Pancreas (tissue), 10 donors: ENCODE results near the gene RRP36. TPM values are rescaled to one million over a fixed set of nuclear protein-coding genes. Genes with fewer than 3 reads are reported as not detected.

ENCODE experiments used
- ATAC-seq, 4 donors: fragments of 200-7000 bp; cut with Tn5 transposase; one replicate each; pipeline versions ENCODE4 v1.8.0 to v1.9.1; 2020; ENCODE audit warnings: mild to moderate bottlenecking in 4 of 4, moderate library complexity in 4 of 4
- DNase-seq, 6 donors: peaks; one replicate each; pipeline ENCODE4 v3.0.0-alpha.2; 2020
- FAIRE-seq: peaks from 2 replicates; lab custom pipeline; 2012; peaks lifted over from hg19 to GRCh38; lab: Jason Lieb, UNC
- H3K27ac ChIP-seq, 4 donors: fragments of 200-600 bp; sonication (generic); 1 replicate in 3 of 4; 2 replicates in 1 of 4; pipeline versions ENCODE4 v1.5.0 to v1.8.0; 2020
- H3K27me3 ChIP-seq, 4 donors: fragments of 200-600 bp; one replicate each; pipeline ENCODE4 v1.8.0; 2021
- H3K36me3 ChIP-seq, 3 donors: fragments of 200-600 bp; sonication (generic) in 1 of 3; one replicate each; pipeline versions ENCODE4 v1.5.0 to v1.8.0; 2020 to 2021
- H3K4me1 ChIP-seq, 3 donors: fragments of 200-600 bp; one replicate each; pipeline ENCODE4 v1.8.0; 2021
- H3K4me3 ChIP-seq, 4 donors: fragments of 200-600 bp; sonication (generic) in 2 of 4; one replicate each; pipeline versions ENCODE4 v1.5.0 to v1.8.0; 2020 to 2021
- H3K9me3 ChIP-seq, 4 donors: fragments of 200-600 bp; one replicate each; pipeline ENCODE4 v1.8.0; 2021
- WGBS, 2 donors: extraction: QIAGEN DNeasy Blood & Tissue Kit; methylation state at CpG; one replicate each; pipeline ENCODE4 v1.1.7; 2013; 5-methylcytosine and 5-hydroxymethylcytosine counted together
- intact Hi-C, 3 donors: fragments of 100-400 bp; cut with DNase I; formaldehyde crosslinking; loops; one replicate each; pipeline versions ENCODE4 v1.11.1 to v1.14.2; 2022
- polyA plus RNA-seq, 2 donors: library from polyadenylated mRNA; stranded (reverse); fragments of 200-250 nt; gene quantifications; one replicate each; pipeline ENCODE4 v1.2.3, GENCODE V29; 2013
- total RNA-seq, 6 donors: library from RNA; stranded (reverse); fragmentation: NEBNext Ultra II Directional in 4 of 6; extraction: Animal tissue kit (Norgen Biotek cat#: 25700) in 4 of 6; gene quantifications; one replicate each; pipeline versions ENCODE4 v1.2.1 to v1.2.4, GENCODE V29; 2021 to 2023
- TF ChIP-seq, protein P1 (sequence below), 4 donors: fragments of 200-600 bp; sonication (generic) in 3 of 4; IDR thresholded peaks; one replicate each; pipeline versions ENCODE4 v1.5.0 to v1.8.0; 2021; ENCODE audit warnings: antibody characterized with exemption in 4 of 4
- donor health status: healthy with polysubstance abuse.
- donor health status: DM: no; HTN: no; CAD: no; lungs with moderate emphysema.
- donor health status: DM: no; HTN: no; CAD: no.
- donor health status: control.
- donor health status: control.
- donor health status: Bipolar disorder and iron deficiency.
- donor health status: DM: yes; HTN: yes; CAD: no.
- donor health status: DM: no; HTN: no; CAD: no.
- donor health status: DM: no; HTN: no; CAD: no.
- donor health status: DM: yes; HTN: yes; CAD: no.

The RRP36 gene
- total and polyA plus RNA-seq, 8 donors, result 13.2 to 32.9 (median 22.3) TPM

DNA sequence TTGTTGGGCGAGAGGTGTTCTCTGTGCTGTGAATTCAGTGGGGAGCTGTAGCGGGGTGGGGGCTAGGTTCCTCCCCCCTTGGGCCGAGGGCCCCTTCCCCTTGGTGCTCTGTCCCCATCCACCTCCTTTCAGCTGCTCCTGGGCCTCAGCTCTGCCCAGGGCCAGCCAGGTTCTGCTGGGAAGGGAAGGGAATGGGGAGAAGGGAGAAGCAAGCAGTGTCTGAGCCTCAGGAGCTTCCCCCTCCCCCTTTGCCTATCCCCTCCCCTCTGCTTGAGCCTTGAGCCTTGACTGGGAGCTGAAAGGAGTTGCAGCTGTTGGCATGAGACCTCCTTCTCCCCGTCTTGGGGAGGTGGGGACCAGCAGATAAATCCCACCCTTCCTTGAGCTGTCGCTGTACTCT lies 576 bp upstream of the RRP36 start:
- ATAC-seq (peak; percentile 9 to 31 (median 20)), DNase-seq (peak in 1 of 6 donors; percentile 49)
- 40 to 52% methylated on average over 5 of the region's 5 CpGs for WGBS, 2 donors

DNA sequence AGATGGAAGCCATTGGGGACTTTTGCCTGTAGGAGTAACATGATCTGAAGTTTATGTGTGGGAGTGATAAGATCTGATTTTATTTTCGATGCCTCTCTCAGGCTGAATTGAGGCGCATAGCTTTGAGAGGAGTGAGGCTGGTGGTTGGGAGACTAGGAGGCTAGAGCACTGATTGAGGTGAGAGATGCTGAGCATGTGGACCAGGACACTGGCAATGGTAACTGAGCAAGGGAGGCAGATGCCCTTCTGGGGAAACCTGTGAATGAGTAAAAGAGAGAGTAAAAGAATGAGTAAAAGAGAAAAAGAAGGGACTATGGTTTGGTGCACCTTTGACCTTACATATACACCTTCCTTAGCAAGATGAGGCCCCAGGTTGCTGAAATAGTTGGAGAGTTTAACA lies 3.0 kb downstream of the RRP36 start:
- intact Hi-C loops, result no loop called here
- FAIRE-seq (no peak), DNase-seq (no peak), ATAC-seq (no peak)
- H3K27ac ChIP-seq, result no peak overlapping the region
- WGBS, 2 donors, result 75 to 80% methylated on average over 2 of the region's 2 CpGs
- no peaks in the 10 kb centered on the region for H3K27me3 ChIP-seq
- peaks cover 0 to 16% (median 3%) of the 10 kb centered on the region in 3 donors for H3K4me1 ChIP-seq
- TF ChIP-seq, protein P1, sequence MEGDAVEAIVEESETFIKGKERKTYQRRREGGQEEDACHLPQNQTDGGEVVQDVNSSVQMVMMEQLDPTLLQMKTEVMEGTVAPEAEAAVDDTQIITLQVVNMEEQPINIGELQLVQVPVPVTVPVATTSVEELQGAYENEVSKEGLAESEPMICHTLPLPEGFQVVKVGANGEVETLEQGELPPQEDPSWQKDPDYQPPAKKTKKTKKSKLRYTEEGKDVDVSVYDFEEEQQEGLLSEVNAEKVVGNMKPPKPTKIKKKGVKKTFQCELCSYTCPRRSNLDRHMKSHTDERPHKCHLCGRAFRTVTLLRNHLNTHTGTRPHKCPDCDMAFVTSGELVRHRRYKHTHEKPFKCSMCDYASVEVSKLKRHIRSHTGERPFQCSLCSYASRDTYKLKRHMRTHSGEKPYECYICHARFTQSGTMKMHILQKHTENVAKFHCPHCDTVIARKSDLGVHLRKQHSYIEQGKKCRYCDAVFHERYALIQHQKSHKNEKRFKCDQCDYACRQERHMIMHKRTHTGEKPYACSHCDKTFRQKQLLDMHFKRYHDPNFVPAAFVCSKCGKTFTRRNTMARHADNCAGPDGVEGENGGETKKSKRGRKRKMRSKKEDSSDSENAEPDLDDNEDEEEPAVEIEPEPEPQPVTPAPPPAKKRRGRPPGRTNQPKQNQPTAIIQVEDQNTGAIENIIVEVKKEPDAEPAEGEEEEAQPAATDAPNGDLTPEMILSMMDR (IDR thresholded peaks at IDR 0.05), result no peak
- H3K9me3 ChIP-seq, result no peaks in the 10 kb centered on the region
- no peak overlapping the region for H3K4me3 ChIP-seq
- H3K36me3 ChIP-seq, result peaks cover 8 to 44% (median 17%) of the 10 kb centered on the region in 3 donors

More for the DNA sequence above, 576 bp upstream of the RRP36 start:
- Histone ChIP-seq H3K27me3 (no peaks in the 10 kb centered on the region), H3K4me3 (peak overlapping the region in 3 of 4 donors; percentile 60 to 96 (median 81)), H3K36me3 (peaks cover 0 to 18% (median 6%) of the 10 kb centered on the region in 3 donors), H3K9me3 (no peaks in the 10 kb centered on the region), H3K27ac (peak overlapping the region; percentile 64 to 79 (median 70)), H3K4me1 (peaks cover 0 to 21% (median 3%) of the 10 kb centered on the region in 3 donors)
- TF ChIP-seq, protein P1 (IDR thresholded peaks at IDR 0.05), result no peak
- intact Hi-C loops, result no loop called here
- no peak for FAIRE-seq

DNA sequence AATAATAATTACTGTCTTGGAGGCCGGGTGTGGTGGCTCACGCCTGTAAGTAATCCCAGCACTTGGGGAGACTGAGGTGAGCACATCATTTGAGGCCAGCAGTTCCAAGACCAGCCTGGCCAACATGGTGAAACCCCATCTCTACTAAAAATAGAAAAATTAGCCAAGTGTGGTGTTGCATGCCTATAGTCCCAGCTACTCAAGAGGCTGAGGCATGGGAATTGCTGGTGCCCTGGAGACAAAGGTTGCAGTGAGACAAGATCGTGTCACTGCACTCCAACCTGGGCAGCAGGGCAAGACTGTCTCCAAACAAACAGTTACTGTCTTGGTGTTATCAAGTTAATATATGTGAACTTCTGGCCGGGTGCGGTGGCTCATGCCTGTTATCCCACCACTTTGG lies 4.9 kb downstream of the RRP36 start:
- intact Hi-C loops, result no loop called here
- TF ChIP-seq, protein P1 (IDR thresholded peaks at IDR 0.05), result no peak
- H3K4me1 ChIP-seq, result peaks cover 0 to 13% (median 3%) of the 10 kb centered on the region in 3 donors
- no peak overlapping the region for H3K4me3 ChIP-seq
- WGBS, 2 donors, result 91 to 97% methylated on average over 5 of the region's 5 CpGs
- H3K27me3 ChIP-seq, result no peaks in the 10 kb centered on the region
- H3K36me3 ChIP-seq, result peaks cover 8 to 53% (median 17%) of the 10 kb centered on the region in 3 donors
- DNase-seq, result peak in 1 of 6 donors; percentile 5
- no peak for FAIRE-seq
- no peak overlapping the region for H3K27ac ChIP-seq
- no peak for ATAC-seq
- H3K9me3 ChIP-seq, result no peaks in the 10 kb centered on the region

DNA sequence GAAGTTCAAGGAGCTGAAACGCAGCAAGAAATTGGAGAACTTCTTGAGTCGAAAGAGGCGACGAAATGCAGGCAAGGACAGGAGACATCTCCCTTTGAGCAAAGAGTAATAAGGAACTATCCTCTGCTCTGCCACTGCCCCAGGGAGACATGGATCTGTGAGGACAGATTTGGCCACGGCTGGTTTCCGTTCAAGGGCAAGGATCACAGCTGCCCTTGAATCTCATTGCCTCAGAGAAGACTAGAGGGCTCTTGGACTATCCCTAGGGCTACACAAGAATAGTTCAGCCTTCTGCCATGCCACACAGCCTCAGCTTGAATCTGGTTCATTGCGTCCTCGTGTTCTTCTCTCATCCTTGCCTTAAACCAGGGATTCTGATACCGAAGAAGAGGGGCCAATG lies 7.7 kb downstream of the RRP36 start:
- ATAC-seq (no peak), DNase-seq (peak in 1 of 6 donors; percentile 6), FAIRE-seq (no peak)
- 86 to 90% methylated on average over 9 of the region's 9 CpGs for WGBS, 2 donors
- no peak overlapping the region for H3K27ac ChIP-seq
- H3K4me1 ChIP-seq, result no peaks in the 10 kb centered on the region
- TF ChIP-seq, protein P1 (IDR thresholded peaks at IDR 0.05), result no peak
- no peaks in the 10 kb centered on the region for H3K9me3 ChIP-seq
- intact Hi-C loops, result no loop called here
- no peaks in the 10 kb centered on the region for H3K27me3 ChIP-seq
- no peak overlapping the region for H3K4me3 ChIP-seq
- peaks cover 8 to 56% (median 17%) of the 10 kb centered on the region in 3 donors for H3K36me3 ChIP-seq

DNA sequence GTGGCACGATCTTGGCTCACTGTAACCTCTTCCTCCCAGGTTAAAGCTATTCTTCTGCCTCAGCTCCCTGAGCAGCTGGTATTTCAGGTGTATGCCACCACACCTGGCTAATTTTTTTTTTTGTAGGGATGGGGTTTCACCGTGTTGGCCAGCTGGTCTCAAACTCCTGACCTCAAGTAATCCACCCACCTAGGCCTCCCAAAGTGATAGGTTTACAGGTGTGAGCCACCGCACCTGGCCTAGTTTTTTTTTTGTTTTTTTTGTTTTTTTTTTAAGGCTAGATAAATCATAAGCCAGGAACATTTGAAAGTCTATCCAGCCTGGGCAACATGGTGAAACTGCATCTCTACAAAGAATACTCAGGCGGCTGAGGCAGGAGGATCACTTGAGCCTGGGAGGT lies 10.9 kb downstream of the RRP36 start:
- intact Hi-C loops, result no loop called here
- H3K9me3 ChIP-seq, result no peaks in the 10 kb centered on the region
- 86 to 88% methylated on average over 4 of the region's 4 CpGs for WGBS, 2 donors
- no peaks in the 10 kb centered on the region for H3K4me1 ChIP-seq
- ATAC-seq (no peak), FAIRE-seq (no peak), DNase-seq (no peak)
- H3K36me3 ChIP-seq, result peaks cover 0 to 45% (median 15%) of the 10 kb centered on the region in 3 donors
- H3K27me3 ChIP-seq, result no peaks in the 10 kb centered on the region
- no peak overlapping the region for H3K27ac ChIP-seq
- no peak overlapping the region for H3K4me3 ChIP-seq
- TF ChIP-seq, protein P1 (IDR thresholded peaks at IDR 0.05), result no peak
